ENCODE measurements around the gene GALNT16. TPM values are rescaled to one million over a fixed set of nuclear protein-coding genes. Genes with fewer than 3 reads are reported as not detected.

GALNT16 gene
- total and polyA plus RNA-seq, 2 of the 8 experiments (the other 6 are each of a cell fraction or from before 2014, with no cell fraction given), result 5.4 to 6.3 TPM

DNA sequence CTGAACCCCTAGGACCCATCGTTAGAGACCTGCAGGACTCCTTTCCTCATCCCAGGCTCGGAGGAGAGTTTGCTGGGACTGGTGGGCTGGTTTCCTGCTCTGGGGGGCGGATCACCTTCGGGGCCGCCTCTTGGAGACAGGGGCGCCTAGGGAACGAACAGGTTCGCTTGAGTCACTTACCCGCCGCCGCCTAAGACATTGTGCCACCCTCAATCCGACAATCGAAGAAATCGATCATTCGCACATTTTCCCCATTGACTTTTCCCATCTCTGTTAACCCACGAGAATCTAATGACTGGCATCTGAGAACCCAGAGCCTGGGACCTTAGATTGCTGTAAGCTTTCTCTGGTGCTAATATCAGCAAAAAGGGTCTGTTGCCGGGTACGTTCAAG lies 138.9 kb downstream of the GALNT16 start:
- no peak overlapping the region for H3K23ac ChIP-seq (ENCODE audit: insufficient read length)
- POLR2A ChIA-PET (ENCODE audit: partially characterized antibody), result interaction anchor here (0.6 to 8.5 kb wide), 19 partner anchors 9 to 207 kb away, joined by 3 to 131 read pairs (median 5); partner anchors contain the start of genes EXD2 and GALNT16
- H2BK12ac ChIP-seq (ENCODE audit: low read depth, low read length), result no peak overlapping the region; the same call in 1 of the 2 replicates
- H3K23me2 ChIP-seq (ENCODE audit: low read depth, low read length), result peaks cover 5% of the 10 kb centered on the region
- peak overlapping the region; percentile 25 for H4K5ac ChIP-seq (ENCODE audit: insufficient read length, low read depth, low read length)
- no peaks in the 10 kb centered on the region for H3K27me3 ChIP-seq (replicated peaks in 1 of 4; ENCODE audit: control insufficient read depth in 3 of 4, extremely low read depth in 1 of 4, insufficient read depth in 3 of 4, low read length in 3 of 4)
- H3K4me3 ChIP-seq (ENCODE audit: extremely low read depth in 1 of 4, insufficient read depth in 2 of 4, low read depth in 3 of 4, low read length in 4 of 4), result peak overlapping the region; percentile 83 to 98 (median 92)
- H3K79me1 ChIP-seq (ENCODE audit: low read depth, low read length), result peaks cover 7% of the 10 kb centered on the region
- no peak overlapping the region for H2BK15ac ChIP-seq (ENCODE audit: low read length)
- DNase-seq (ENCODE audit: low read depth in 1 of 2, low spot score in 2 of 2), result no peak
- peaks cover 21 to 89% of the 10 kb centered on the region in 2 experiments for H3K79me2 ChIP-seq (ENCODE audit: control insufficient read depth in 1 of 2, insufficient read depth in 2 of 2, low read length in 2 of 2)
- peak overlapping the region; percentile 87; the same call in 1 of the 2 replicates for H2BK5ac ChIP-seq (ENCODE audit: low read depth, low read length)
- 2% methylated on average over 18 of the region's 18 CpGs; no CpG with 5 or more reads in 1 of the 2 experiments for WGBS, 2 experiments (ENCODE audit: extremely low coverage in 1 of 2, insufficient coverage in 1 of 2, insufficient read length in 1 of 2, insufficient replicate concordance in 2 of 2, low coverage in 1 of 2, low lambda C conversion rate in 2 of 2, missing lambda C conversion rate in 1 of 2)
- H3K4me1 ChIP-seq (replicated peaks in 1 of 4; ENCODE audit: control insufficient read depth in 3 of 4, insufficient read depth in 4 of 4, low read length in 3 of 4), result peaks cover 0 to 2% (median under 1%) of the 10 kb centered on the region in 4 experiments; a peak in 2 of 7 replicates
- H2BK20ac ChIP-seq (ENCODE audit: low read length), result no peak overlapping the region
- H3K4me2 ChIP-seq (ENCODE audit: insufficient read depth in 1 of 2, low read depth in 2 of 2, low read length in 2 of 2), result peak overlapping the region; percentile 80 to 96
- H3K56ac ChIP-seq (replicated peaks; ENCODE audit: insufficient read length, low read depth, low read length), result no peak overlapping the region
- H2BK120ac ChIP-seq (replicated peaks; ENCODE audit: low read depth, low read length), result no peak overlapping the region
- H3K27ac ChIP-seq (ENCODE audit: low read depth, low read length), result peak overlapping the region; percentile 93
- H3K9me3 ChIP-seq (ENCODE audit: insufficient read depth in 2 of 2, low read depth in 1 of 2, low read length in 1 of 2), result no peaks in the 10 kb centered on the region
- no peak overlapping the region for H4K91ac ChIP-seq (replicated peaks; ENCODE audit: insufficient read length, low read length)
- no peak overlapping the region for H3K4ac ChIP-seq (replicated peaks; ENCODE audit: insufficient read length, low read depth, low read length)
- FAIRE-seq, result no peak
- no peak overlapping the region for H3K14ac ChIP-seq (ENCODE audit: insufficient read length)
- peak overlapping the region; percentile 73 to 98 (median 96) for H3K9ac ChIP-seq (replicated peaks in 1 of 4; ENCODE audit: extremely low read depth in 1 of 4, low read depth in 3 of 4, low read length in 3 of 4)
- H2AK5ac ChIP-seq (ENCODE audit: low read depth, low read length), result no peak overlapping the region
- peaks cover 7 to 25% (median 18%) of the 10 kb centered on the region in 4 experiments for H3K36me3 ChIP-seq (ENCODE audit: control insufficient read depth in 2 of 4, insufficient read depth in 4 of 4, low read length in 3 of 4)
- peak overlapping the region; percentile 9; the same call in 1 of the 2 replicates for H3K18ac ChIP-seq (ENCODE audit: extremely low read depth, low read length)
- peak overlapping the region; percentile 94; the same call in 1 of the 2 replicates for H4K8ac ChIP-seq (ENCODE audit: extremely low read depth, insufficient read depth, low read length)
- H2AFZ ChIP-seq (ENCODE audit: low read length), result peak overlapping the region; percentile 79; the same call in 1 of the 2 replicates
- peaks cover 0 to 5% of the 10 kb centered on the region in 2 experiments for H4K20me1 ChIP-seq (replicated peaks in 1 of 2; ENCODE audit: control insufficient read depth in 1 of 2, insufficient read depth in 2 of 2, low read length in 2 of 2)
- CTCF ChIA-PET (ENCODE audit: partially characterized antibody), result interaction anchor here (1.1 kb wide), 1 partner anchor 61 kb away, joined by 7 read pairs; no protein-coding TSS in a partner anchor
- TF ChIP-seq CHD2 (IDR thresholded peaks at IDR 0.05; ENCODE audit: low read length) (no peak), CTBP2 (IDR thresholded peaks at IDR 0.05; ENCODE audit: borderline replicate concordance, insufficient read depth, insufficient read length, low read length) (no peak), JUND (IDR thresholded peaks at IDR 0.05; ENCODE audit: low read length) (no peak)

Measured in H1 (cell line).